Activated CD4-positive, CD25-positive, alpha-beta regulatory T cell treated with anti-CD3 and anti-CD28 coated beads, Interleukin-2, amount 50 U/mL, for 24 hours (primary cell): ENCODE results near the gene GIGYF2.
A peak's percentile ranks its signal among the peaks of the same experiment; 100 is the strongest.
"Not testable (repeated sequence)": the region's sequence is repeated elsewhere in the genome, so short reads cannot be mapped to it uniquely, and the experiment has no call there.

Experiments used
- ATAC-seq, 2 donors: fragments of 150-1000 bp; cut with Tn5 transposase; one replicate each; pipeline ENCODE4 v1.10.0; 2021; ENCODE audit warnings: mild to moderate bottlenecking in 1 of 2, moderate library complexity in 1 of 2

GIGYF2 gene

DNA sequence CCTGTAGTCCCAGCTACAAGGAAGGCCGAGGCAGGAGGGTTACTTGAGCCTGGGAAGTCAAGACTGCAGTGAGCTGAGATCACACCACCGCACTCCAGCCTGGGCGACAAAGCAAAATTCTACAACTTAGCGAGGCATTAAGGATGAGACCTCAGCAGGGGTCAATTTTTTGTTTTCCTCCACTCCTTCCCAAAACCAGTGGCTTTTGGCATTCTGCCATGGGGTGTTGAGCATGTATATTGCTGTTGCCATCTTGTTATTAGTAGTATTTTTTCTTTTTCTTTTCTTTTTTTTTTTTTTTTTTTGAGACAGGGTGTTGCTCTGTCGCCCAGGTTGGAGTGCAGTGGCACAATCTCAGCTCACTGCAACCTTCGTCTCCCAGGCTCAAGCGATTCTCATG lies 8.9 kb upstream of the GIGYF2 start:
- no peak for ATAC-seq

- no peak for ATAC-seq
These were observed 7.8 kb upstream of the GIGYF2 start for GRCh38 chr2:232689152-232689910.

DNA sequence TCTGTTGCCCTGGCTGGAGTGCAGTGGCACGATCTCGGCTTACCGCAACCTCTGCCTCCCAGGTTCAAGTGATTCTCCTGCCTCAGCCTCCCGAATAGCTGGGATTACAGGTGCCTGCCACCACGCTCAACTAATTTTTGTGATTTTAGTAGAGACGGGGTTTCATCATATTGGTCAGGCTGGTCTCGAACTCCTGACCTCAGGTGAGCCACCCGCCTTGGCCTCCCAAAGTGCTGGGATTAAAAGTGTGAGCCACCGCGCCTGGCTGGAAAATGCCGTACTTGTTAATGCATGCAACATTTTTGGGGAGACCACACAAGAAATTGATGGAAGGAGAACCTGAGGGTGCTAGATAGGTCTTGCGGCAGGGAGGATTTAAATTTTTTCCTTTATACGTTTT lies 6.0 kb upstream of the GIGYF2 start:
- ATAC-seq = not testable (repeated sequence)

GRCh38 chr2:232693344-232693743 lies 3.8 kb upstream of the GIGYF2 start:
- ATAC-seq = no peak

- no peak for ATAC-seq
These were observed 497 bp upstream of the GIGYF2 start for GRCh38 chr2:232696609-232697058.

- ATAC-seq = no peak
These were observed 628 bp downstream of the GIGYF2 start for GRCh38 chr2:232697807-232698110.

DNA sequence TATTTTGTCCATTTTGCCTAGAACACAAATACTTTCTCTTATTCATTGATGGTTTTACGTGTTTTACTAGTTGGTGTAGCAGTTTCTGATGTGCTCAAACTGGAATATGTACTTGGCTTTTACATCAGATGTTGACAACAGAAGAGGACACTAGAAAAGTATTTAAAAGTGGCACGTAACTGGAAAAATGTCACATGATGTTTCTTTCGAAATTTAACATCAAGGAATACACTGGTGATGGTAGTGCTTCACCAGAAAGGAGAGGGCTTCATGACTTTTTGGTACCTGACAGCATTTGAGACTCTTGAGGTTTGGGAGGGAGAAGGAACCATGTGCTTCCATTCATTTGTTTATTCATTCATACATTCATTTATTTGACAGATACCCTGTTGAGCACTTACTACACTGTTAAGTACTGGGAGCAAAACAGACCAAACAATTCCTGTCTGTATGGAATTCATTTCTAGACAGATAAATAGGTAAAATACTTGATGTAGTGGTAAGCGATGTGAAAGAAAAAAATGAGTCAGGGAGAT lies 1.5 kb downstream of the GIGYF2 start:
- ATAC-seq = no peak

DNA sequence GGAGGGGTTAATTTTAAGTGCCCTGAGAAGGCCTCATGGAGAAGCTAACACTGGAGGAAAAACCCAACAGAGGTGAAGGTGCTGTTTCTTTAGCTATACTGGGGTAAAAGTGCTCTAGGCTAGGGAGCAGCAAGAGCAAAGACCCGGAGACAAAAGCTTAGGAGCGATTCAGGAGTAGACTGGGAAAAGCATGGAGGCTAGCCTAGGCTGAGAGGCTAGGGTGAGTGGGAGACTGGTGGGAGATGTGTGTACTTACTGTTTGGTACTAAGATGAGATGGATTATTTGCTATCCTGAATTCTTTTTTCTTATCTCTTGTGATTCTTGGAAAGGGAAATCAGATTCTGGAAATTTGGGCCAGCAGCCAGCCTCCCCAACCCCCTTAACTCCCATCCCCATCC lies 2.0 kb downstream of the GIGYF2 start:
- ATAC-seq = no peak

GRCh38 chr2:232700154-232700553 lies 3.0 kb downstream of the GIGYF2 start:
- ATAC-seq = no peak

- no peak for ATAC-seq
These were observed 9.9 kb downstream of the GIGYF2 start for GRCh38 chr2:232707076-232707475.

DNA sequence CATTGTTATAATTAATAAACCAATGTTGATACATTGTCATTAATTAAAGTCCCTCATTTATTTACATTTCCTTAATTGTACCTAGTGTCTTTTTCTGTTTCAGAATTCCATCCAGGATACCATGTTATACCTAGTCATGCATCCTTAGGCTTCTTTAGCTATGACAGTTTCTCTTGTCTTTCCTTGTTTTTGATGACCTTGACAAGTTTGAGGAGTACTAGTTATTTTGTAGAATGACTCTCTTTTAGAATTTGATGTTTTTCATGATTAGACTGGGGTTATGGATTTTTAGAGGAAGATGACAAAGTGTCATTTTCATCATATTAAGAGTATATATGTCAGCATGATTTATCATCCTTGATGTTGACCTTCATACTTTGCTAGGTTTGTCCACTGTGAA lies 16.4 kb downstream of the GIGYF2 start:
- no peak for ATAC-seq

DNA sequence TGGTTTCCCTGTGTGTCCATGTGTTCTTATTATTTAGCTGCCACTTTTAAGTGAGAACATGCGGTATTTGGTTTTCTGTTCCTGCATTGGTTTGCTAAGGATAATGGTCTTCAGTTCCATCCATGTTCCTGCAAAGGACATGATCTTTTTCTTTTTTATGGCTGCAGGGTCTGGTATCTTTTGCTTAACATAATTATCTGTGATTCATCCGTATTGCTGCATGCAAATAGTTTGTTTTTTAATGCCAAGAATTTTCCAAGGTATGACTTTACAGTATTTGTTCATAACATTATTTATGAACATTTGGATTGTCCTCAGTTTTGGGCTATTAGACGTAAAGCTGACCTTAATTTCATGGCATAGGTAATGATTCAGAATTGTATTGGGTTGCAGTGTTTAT lies 17.8 kb downstream of the GIGYF2 start:
- no peak for ATAC-seq

DNA sequence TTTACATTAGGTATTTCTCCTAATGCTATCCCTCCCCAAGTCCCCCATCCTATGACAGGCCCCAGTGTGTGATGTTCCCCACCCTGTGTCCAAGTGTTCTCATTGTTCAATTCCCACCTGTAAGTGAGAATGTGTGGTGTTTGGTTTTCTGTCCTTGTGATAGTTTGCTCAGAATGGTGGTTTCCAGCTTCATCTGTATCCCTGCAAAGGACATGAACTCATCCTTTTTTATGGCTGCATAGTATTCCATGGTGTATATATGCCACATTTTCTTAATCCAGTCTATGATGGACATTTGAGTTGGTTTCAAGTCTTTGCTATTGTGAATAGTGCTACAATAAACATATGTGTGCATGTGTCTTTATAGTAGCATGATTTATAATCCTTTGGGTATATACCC lies 22.9 kb downstream of the GIGYF2 start:
- ATAC-seq = not testable (repeated sequence)

GRCh38 chr2:232721261-232721660 lies 24.1 kb downstream of the GIGYF2 start:
- no peak for ATAC-seq

DNA sequence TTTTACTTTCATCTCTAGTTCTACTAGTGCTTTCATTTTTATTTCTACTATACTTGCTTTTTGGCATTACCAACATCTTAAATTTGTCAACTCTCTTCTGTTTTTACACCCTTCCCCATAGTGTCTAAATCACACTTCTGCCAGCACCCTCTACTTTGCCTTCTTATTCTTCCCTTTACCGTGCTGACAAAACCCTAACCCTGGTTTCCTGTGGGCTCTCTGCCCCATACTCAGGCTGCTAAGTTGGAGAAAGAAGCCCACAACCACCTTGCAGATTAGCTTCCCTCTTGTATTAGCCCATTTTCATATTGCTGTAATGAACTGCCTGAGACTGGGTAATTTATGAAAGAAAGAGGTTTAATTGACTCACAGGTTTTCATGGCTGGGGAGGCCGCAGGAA lies 24.8 kb downstream of the GIGYF2 start:
- ATAC-seq = no peak

GRCh38 chr2:232723027-232723426 lies 25.9 kb downstream of the GIGYF2 start:
- no peak for ATAC-seq

GRCh38 chr2:232728785-232729184 lies 31.7 kb downstream of the GIGYF2 start:
- no peak for ATAC-seq

- ATAC-seq = no peak
These were observed 34.3 kb downstream of the GIGYF2 start for GRCh38 chr2:232731470-232731869.

DNA sequence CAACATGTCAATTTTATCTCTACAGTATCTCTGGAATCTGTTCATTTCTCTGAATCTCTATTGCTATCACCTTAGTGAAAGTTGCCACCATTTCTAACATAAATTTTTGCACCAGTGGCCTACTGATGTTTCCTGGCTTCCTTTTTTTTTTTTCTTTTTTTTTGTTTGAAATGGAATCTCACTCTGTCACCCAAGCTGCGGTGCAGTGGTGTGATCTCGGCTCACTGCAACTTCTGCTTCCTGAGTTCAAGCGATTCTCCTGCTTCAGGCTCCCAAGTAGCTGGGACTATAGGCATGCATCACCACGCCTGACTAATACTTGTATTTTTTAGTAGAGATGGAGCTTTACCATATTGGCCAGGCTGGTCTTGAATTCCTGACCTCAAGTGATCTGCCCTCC lies 44.2 kb downstream of the GIGYF2 start:
- ATAC-seq = no peak

GRCh38 chr2:232741972-232742371 lies 44.8 kb downstream of the GIGYF2 start:
- ATAC-seq = no peak

DNA sequence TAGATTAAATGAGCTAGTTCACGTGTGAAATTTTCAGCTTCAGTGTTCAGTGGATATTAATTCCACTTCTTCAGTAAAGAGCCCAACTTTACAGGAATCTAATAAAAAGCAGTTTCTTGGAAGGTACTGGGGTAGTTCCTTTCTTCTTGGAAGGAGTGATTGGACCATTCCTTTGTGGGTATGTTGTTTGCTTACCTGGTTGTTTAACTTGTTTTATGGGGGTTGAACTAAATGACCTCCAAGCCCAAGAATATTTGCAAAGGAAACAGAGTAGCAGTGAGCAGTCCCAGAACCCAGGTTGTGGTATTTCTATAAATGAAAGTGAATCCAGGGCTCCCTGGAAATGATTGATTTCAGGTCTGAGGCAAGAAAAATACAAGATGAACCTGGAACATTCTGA lies 47.8 kb downstream of the GIGYF2 start:
- no peak for ATAC-seq

DNA sequence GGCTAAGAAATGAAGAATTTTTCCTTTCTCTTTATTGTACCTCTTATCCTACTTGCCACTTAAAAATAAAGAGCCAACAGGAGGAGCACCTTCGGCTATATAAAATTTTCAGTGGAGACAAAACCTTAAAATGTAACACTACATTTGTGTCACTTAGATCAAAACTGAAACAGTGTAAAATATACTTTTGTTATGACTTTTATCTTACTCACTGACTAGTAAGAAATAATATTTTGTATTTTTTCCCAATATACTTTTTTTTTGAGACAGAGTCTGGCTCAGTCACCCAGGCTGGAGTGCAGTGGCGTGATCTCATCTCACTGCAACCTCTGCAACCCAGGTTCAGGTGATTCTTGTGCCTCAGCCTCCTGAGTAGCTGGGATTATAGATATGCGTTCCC lies 50.9 kb downstream of the GIGYF2 start:
- peak; percentile 24 to 32 for ATAC-seq

DNA sequence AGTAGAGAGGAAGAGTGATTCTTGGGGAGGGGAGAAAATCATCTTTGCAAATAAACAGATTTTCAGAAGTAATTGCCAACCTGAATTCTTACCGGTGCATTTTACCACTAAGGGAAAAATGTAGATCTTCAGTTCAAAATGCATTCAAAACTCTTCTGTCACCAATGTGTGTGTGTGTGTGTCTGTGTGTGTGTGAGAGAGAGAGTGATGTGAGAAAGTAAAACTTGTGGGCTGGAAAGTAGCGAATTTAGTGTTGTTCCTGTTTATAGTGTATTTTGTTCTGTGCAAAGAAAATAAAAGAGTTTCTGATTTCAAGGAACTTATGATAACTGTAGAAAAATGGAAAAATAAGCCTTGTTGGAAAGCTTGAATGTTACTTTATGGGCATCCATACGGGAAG lies 52.2 kb downstream of the GIGYF2 start:
- ATAC-seq = no peak

DNA sequence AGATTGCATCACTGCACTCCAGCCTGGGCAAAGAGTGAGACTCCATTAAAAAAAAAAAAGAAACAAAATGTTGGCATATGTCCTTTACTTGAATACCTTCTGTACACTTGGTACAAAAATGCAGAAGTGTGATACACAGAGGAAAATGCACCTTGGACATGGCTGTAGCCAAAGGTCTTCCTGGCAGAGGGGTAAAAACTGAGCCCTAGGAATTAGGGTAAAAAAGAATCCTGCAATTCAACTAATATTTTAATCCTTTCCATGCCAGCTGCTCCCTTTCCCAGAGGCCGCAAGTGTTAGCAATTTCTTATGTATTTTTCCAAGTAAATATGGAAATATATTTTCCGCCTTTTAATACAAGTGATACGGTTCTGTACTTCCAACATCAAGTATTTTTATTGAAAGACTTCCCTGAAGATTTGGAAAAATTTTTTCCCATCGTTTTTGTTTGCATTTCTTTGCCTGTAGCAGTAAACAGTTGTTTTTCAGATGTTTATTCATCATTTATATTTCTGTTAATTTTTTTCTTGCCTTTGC lies 53.1 kb downstream of the GIGYF2 start:
- no peak for ATAC-seq

- peak; percentile 87 to 89 for ATAC-seq
These were observed 60.8 kb downstream of the GIGYF2 start for GRCh38 chr2:232757905-232758304.
